ENCODE results near the gene RUVBL1.

- TF ChIP-seq REST (IDR thresholded peaks at IDR 0.05; ENCODE audit: insufficient read depth in 1 of 2, low read depth in 2 of 2, low read length in 2 of 2) (no peak), POLR2AphosphoS5 (IDR thresholded peaks at IDR 0.05; ENCODE audit: low read depth, low read length) (no peak), FOXP2 (optimal IDR thresholded peaks at IDR 0.05; ENCODE audit: borderline replicate concordance, extremely low read depth, extremely low read length, insufficient read depth) (no peak)
Measured at GRCh38 chr3:128091586-128091985, 32.0 kb downstream of the RUVBL1 start.

All from PFSK-1 (cell line).